Activated CD8-positive, alpha-beta memory T cell treated with anti-CD3 and anti-CD28 coated beads for 24 hours (primary cell): ENCODE data around the gene PPP6R3.
"Not testable (repeated sequence)": the region's sequence is repeated elsewhere in the genome, so short reads cannot be mapped to it uniquely, and the experiment has no call there.

ENCODE experiments used
- DNase-seq: peaks from one replicate; pipeline ENCODE4 v3.0.0-alpha.2; 2020

Gene PPP6R3

GRCh38 chr11:68617925-68618809 is 157.6 kb downstream of the PPP6R3 start:
- no peak for DNase-seq

GRCh38 chr11:68621826-68622225 is 161.3 kb downstream of the PPP6R3 start:
- no peak for DNase-seq

- not testable (repeated sequence) for DNase-seq
These were observed 163.2 kb downstream of the PPP6R3 start for GRCh38 chr11:68623706-68624105.

- not testable (repeated sequence) for DNase-seq
These were observed 164.5 kb downstream of the PPP6R3 start for GRCh38 chr11:68625069-68625468.

- not testable (repeated sequence) for DNase-seq
These were observed 165.7 kb downstream of the PPP6R3 start for GRCh38 chr11:68626236-68626635.

GRCh38 chr11:68628837-68629236 is 168.3 kb downstream of the PPP6R3 start:
- not testable (repeated sequence) for DNase-seq

- DNase-seq: not testable (repeated sequence)
These were observed 171.8 kb downstream of the PPP6R3 start for GRCh38 chr11:68632375-68632774.

GRCh38 chr11:68632802-68633201 is 172.2 kb downstream of the PPP6R3 start:
- no peak for DNase-seq

- not testable (repeated sequence) for DNase-seq
These were observed 174.1 kb downstream of the PPP6R3 start for GRCh38 chr11:68634606-68635005.

GRCh38 chr11:68635172-68635571 is 174.6 kb downstream of the PPP6R3 start:
- not testable (repeated sequence) for DNase-seq

- not testable (repeated sequence) for DNase-seq
These were observed 175.3 kb downstream of the PPP6R3 start for GRCh38 chr11:68635883-68636282.

- not testable (repeated sequence) for DNase-seq
These were observed 178.8 kb downstream of the PPP6R3 start for GRCh38 chr11:68639322-68639721.

GRCh38 chr11:68641880-68642279 is 181.3 kb downstream of the PPP6R3 start:
- no peak for DNase-seq

GRCh38 chr11:68643585-68643984 is 183.0 kb downstream of the PPP6R3 start:
- DNase-seq: no peak

GRCh38 chr11:68646832-68647231 is 186.3 kb downstream of the PPP6R3 start:
- DNase-seq: no peak

- DNase-seq: no peak
These were observed 189.5 kb downstream of the PPP6R3 start for GRCh38 chr11:68649851-68650555.

- DNase-seq: no peak
These were observed 190.2 kb downstream of the PPP6R3 start for GRCh38 chr11:68650801-68651200.

GRCh38 chr11:68651208-68651984 is 190.8 kb downstream of the PPP6R3 start:
- no peak for DNase-seq

GRCh38 chr11:68651985-68652682 is 191.6 kb downstream of the PPP6R3 start:
- no peak for DNase-seq

- no peak for DNase-seq
These were observed 192.2 kb downstream of the PPP6R3 start for GRCh38 chr11:68652683-68653156.

- no peak for DNase-seq
These were observed 193.2 kb downstream of the PPP6R3 start for GRCh38 chr11:68653486-68654430.
